GM19023 (cell line): Measurements from ENCODE around the gene CALD1.

ENCODE experiments used
- ATAC-seq: cut with Tn5 transposase; IDR thresholded peaks from one replicate; pipeline ENCODE4 v1.9.1; 2021; ENCODE audit warnings: mild to moderate bottlenecking, moderate library complexity; ENCODE audit not compliant: unreplicated experiment

CALD1 gene

GRCh38 chr7:134778941-134779740, at the start of gene CALD1:
Gene CALD1 (plus strand): TSS chr7:134779634. CDS start chr7:134867734, 88,100 bp downstream.
- no peak for ATAC-seq

GRCh38 chr7:134729895-134730294, 49.5 kb upstream of the CALD1 start:
- no peak for ATAC-seq

- ATAC-seq: no peak
Measured at GRCh38 chr7:134730411-134730829, 49.0 kb upstream of the CALD1 start.

GRCh38 chr7:134731616-134732015, 47.8 kb upstream of the CALD1 start:
- no peak for ATAC-seq

GRCh38 chr7:134732728-134733127, 46.7 kb upstream of the CALD1 start:
- no peak for ATAC-seq

GRCh38 chr7:134736381-134736780, 43.1 kb upstream of the CALD1 start:
- no peak for ATAC-seq

- ATAC-seq: no peak
Measured at GRCh38 chr7:134737566-134738345, 41.7 kb upstream of the CALD1 start.

- ATAC-seq: no peak
Measured at GRCh38 chr7:134739362-134739761, 40.1 kb upstream of the CALD1 start.

GRCh38 chr7:134740376-134740775, 39.1 kb upstream of the CALD1 start:
- ATAC-seq: no peak

- ATAC-seq: no peak
Measured at GRCh38 chr7:134741907-134742635, 37.4 kb upstream of the CALD1 start.

GRCh38 chr7:134742688-134743350, 36.6 kb upstream of the CALD1 start:
- no peak for ATAC-seq

- no peak for ATAC-seq
Measured at GRCh38 chr7:134744569-134744968, 34.9 kb upstream of the CALD1 start.

GRCh38 chr7:134747326-134747725, 32.1 kb upstream of the CALD1 start:
- no peak for ATAC-seq

- ATAC-seq: peak; percentile 67
Measured at GRCh38 chr7:134750083-134751062, 29.1 kb upstream of the CALD1 start.

GRCh38 chr7:134752006-134752760, 27.3 kb upstream of the CALD1 start:
- ATAC-seq: no peak

- no peak for ATAC-seq
Measured at GRCh38 chr7:134755422-134756022, 23.9 kb upstream of the CALD1 start.

- no peak for ATAC-seq
Measured at GRCh38 chr7:134757938-134758337, 21.5 kb upstream of the CALD1 start.

- no peak for ATAC-seq
Measured at GRCh38 chr7:134758981-134759380, 20.5 kb upstream of the CALD1 start.

GRCh38 chr7:134761266-134761665, 18.2 kb upstream of the CALD1 start:
- no peak for ATAC-seq
